ENCODE measurements around the gene CFAP46. TPM values are rescaled to one million over a fixed set of nuclear protein-coding genes. Genes with fewer than 3 reads are reported as not detected.
"Not testable (repeated sequence)": the region's sequence is repeated elsewhere in the genome, so short reads cannot be mapped to it uniquely, and the experiment has no call there.

The CFAP46 gene
- total RNA-seq, 4 donors from 2014 or later, result 0.19 to 0.92 (median 0.54) TPM

GRCh38 chr10:132937861-132938260 lies 4.5 kb downstream of the CFAP46 start:
- H3K27me3 ChIP-seq, result peaks cover 3 to 55% (median 7%) of the 10 kb centered on the region in 4 donors
- 75 to 87% methylated on average over 6 of the region's 19 CpGs for WGBS, 2 donors
- no peaks in the 10 kb centered on the region for H3K9me3 ChIP-seq
- H3K4me3 ChIP-seq, result no peak overlapping the region
- H3K36me3 ChIP-seq, result no peaks in the 10 kb centered on the region
- no peak for DNase-seq
- no peak overlapping the region for H3K27ac ChIP-seq
- intact Hi-C loops (cut with DNase I), result no loop called here
- peaks cover 8 to 11% (median 10%) of the 10 kb centered on the region in 3 donors for H3K4me1 ChIP-seq
- no peak for TF ChIP-seq POLR2A (IDR thresholded peaks at IDR 0.05)
- no peak for TF ChIP-seq CTCF (IDR thresholded peaks at IDR 0.05)

GRCh38 chr10:132934953-132935352 lies 7.4 kb downstream of the CFAP46 start:
- peaks cover 0 to 26% (median 0%) of the 10 kb centered on the region in 4 donors for H3K27me3 ChIP-seq
- 74 to 81% methylated on average over 6 of the region's 6 CpGs for WGBS, 2 donors

DNA sequence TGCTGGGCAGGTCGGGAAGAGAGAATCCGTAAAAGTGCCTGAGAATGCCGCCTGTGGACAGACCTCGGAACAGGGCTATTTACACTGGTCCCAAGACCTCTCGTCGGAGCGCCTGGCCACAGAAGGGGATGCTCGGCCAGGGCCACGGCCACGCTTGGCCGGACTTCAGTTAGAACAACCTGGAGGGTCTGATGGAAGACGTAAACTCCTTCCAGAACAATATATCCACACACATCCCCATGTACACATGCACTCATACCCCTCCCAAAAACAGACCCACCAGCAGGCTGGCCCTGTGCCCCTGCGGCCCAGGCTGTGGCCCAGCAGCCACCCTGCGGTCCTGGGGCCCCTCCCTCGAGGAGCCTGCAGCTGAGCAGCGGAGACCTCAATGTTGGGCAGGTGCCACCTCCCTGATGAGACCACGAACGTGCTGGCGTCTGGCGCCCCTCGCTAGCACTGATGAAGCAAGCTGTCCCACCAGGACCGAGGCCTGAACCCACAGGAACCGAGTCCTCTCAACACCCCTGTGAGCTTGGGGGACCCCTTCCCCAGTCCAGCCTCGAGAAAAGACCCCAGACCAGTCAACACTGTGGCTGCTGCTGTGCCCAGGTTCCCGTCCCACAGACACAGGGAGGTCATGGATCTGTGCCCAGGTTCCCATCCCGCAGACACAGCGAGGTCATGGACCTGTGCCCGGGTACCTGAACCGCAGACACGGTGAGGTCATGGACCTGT lies 8.9 kb downstream of the CFAP46 start:
- 88 to 94% methylated on average over 20 to 22 of the region's 30 CpGs for WGBS, 2 donors
- no peak overlapping the region for H3K27ac ChIP-seq
- no peaks in the 10 kb centered on the region for H3K36me3 ChIP-seq
- DNase-seq, result no peak
- TF ChIP-seq POLR2A (IDR thresholded peaks at IDR 0.05) (no peak), CTCF (IDR thresholded peaks at IDR 0.05) (no peak)
- H3K9me3 ChIP-seq, result no peaks in the 10 kb centered on the region
- H3K27me3 ChIP-seq, result peaks cover 0 to 11% (median 0%) of the 10 kb centered on the region in 4 donors
- intact Hi-C loops (cut with DNase I), result no loop called here
- no peaks in the 10 kb centered on the region for H3K4me1 ChIP-seq
- no peak overlapping the region for H3K4me3 ChIP-seq

More at GRCh38 chr10:132934953-132935352, 7.4 kb downstream of the CFAP46 start:
- Histone ChIP-seq H3K36me3 (no peaks in the 10 kb centered on the region), H3K4me1 (no peaks in the 10 kb centered on the region), H3K27ac (no peak overlapping the region), H3K4me3 (no peak overlapping the region), H3K9me3 (no peaks in the 10 kb centered on the region)
- TF ChIP-seq POLR2A (IDR thresholded peaks at IDR 0.05) (no peak), CTCF (IDR thresholded peaks at IDR 0.05) (no peak)
- DNase-seq, result no peak
- intact Hi-C loops (cut with DNase I), result no loop called here

- no peak for DNase-seq
- Histone ChIP-seq H3K4me3 (no peak overlapping the region), H3K27me3 (peaks cover 0 to 3% (median 0%) of the 10 kb centered on the region in 4 donors), H3K27ac (no peak overlapping the region), H3K4me1 (no peaks in the 10 kb centered on the region), H3K36me3 (no peaks in the 10 kb centered on the region), H3K9me3 (no peaks in the 10 kb centered on the region)
- 90 to 92% methylated on average over 4 to 19 of the region's 25 CpGs for WGBS, 2 donors
- intact Hi-C loops (cut with DNase I), result no loop called here
- TF ChIP-seq POLR2A (IDR thresholded peaks at IDR 0.05), result no peak
- TF ChIP-seq CTCF (IDR thresholded peaks at IDR 0.05), result no peak
Measured at GRCh38 chr10:132932461-132933307, 9.7 kb downstream of the CFAP46 start.

DNA sequence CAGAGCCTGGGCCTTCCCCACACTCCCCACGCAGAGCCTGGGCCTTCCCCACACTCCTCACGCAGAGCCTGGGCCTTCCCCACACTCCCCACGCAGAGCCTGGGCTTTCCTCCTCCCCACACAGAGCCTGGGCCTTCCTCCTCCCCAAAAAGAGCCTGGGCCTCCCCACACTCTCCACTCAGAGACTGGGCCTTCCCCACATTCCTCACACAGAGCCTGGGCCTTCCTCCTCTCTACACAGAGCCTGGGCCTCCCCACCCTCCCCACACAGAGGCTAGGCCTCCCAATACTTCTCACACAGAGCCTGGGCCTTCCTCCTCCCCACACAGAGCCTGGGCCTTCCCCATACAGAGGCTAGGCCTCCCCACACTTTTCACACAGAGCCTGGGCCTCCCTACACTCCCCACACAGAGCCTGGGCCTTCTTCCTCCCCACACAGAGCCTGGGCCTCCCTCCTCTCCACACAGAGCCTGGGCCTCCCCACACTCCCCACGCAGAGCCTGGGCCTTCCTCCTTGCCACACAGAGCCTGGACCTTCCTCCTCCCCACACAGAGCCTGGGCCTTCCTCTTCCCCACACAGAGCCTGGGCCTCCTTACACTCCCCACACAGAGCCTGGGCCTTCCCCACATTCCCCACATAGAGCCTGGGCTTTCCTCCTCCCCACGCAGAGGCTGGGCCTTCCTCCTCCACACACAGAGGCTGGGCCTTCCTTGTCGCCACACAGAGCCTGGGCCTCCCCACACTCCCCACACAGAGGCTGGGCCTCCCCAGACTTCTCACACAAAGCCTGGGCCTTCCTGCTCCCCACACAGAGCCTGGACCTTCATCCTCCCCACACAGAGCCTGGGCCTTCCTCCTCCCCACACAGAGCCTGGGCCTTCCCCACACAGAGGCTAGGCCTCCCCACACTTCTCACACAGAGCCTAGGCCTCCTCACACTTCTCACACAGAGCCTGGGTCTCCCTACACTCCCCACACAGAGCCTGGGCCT lies 10.8 kb downstream of the CFAP46 start:
- H3K4me3 ChIP-seq; H3K27ac ChIP-seq; DNase-seq; H3K27me3 ChIP-seq; H3K9me3 ChIP-seq; H3K36me3 ChIP-seq; H3K4me1 ChIP-seq; intact Hi-C loops (cut with DNase I): not testable (repeated sequence)
- 74 to 92% methylated on average over 1 to 4 of the region's 6 CpGs for WGBS, 2 donors

GRCh38 chr10:132930701-132931100 lies 11.7 kb downstream of the CFAP46 start:
- H3K4me1 ChIP-seq; H3K36me3 ChIP-seq; intact Hi-C loops (cut with DNase I); H3K4me3 ChIP-seq; H3K27ac ChIP-seq; H3K9me3 ChIP-seq; H3K27me3 ChIP-seq; DNase-seq: not testable (repeated sequence)
- WGBS, 2 donors, result no CpG with 5 or more reads among the region's 3 CpGs

All from esophagus squamous epithelium (tissue), 5 donors.